Measurements from ENCODE around the gene PEPD.

DNA sequence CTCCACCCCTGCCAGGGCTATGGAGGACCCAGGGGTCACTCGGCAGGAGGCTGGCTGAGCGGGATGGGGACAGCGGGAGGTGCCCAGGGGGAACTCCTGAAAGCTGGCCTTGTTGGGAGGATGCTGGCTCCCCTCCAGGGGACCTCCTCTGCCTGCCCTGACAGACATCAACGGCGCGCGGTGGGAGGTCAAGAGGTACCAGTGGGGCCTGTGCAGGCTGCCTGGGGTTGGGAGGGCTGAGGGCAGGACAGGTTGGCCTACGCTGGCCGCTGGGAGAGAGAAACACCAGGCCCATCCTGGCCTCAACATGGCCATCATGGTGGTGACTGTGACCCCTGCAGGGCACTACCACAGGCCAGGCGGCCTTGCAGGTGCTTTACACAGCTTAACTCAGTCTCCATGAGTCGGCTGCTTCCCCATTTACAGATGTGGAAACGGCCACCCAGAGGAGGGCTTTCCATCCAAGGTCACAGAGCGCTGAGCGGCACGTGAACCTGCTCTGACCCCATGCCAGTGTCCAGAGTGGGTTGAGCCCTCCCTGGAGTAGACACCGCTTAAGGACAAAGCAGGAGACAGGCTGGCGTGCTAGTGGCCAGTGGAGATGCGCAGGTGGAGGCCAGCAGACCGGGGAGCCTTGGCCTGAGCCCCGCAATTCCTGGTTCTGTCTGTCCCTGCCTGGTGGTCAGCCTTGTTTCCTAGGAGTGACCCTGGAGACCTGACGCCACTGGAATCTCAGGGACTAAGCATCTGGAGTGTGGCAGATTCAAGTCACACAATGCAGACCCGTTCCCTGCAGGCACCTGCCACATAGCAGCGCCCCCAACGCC, 120.5 kb downstream of the PEPD start:
- TF ChIP-seq, protein P1, sequence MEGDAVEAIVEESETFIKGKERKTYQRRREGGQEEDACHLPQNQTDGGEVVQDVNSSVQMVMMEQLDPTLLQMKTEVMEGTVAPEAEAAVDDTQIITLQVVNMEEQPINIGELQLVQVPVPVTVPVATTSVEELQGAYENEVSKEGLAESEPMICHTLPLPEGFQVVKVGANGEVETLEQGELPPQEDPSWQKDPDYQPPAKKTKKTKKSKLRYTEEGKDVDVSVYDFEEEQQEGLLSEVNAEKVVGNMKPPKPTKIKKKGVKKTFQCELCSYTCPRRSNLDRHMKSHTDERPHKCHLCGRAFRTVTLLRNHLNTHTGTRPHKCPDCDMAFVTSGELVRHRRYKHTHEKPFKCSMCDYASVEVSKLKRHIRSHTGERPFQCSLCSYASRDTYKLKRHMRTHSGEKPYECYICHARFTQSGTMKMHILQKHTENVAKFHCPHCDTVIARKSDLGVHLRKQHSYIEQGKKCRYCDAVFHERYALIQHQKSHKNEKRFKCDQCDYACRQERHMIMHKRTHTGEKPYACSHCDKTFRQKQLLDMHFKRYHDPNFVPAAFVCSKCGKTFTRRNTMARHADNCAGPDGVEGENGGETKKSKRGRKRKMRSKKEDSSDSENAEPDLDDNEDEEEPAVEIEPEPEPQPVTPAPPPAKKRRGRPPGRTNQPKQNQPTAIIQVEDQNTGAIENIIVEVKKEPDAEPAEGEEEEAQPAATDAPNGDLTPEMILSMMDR (IDR thresholded peaks at IDR 0.05 in 4 of 5, conservative IDR thresholded peaks at IDR 0.05 in 1 of 5), result no peak
- no peak for TF ChIP-seq POLR2A (IDR thresholded peaks at IDR 0.05)
